Heart left ventricle (tissue), 13 donors: Measurements from ENCODE around the gene CNOT9.

Experiments used
- POLR2A ChIP-seq, 2 donors: fragments of 450-650 bp; IDR thresholded peaks; one replicate each; pipeline ENCODE4 v1.6.1; 2017; ENCODE audit warnings: antibody characterized with exemption in 2 of 2, mild to moderate bottlenecking in 2 of 2, moderate library complexity in 2 of 2
- TF ChIP-seq, protein P1 (sequence below), 12 donors: fragments of 200-600 bp; sonication (generic) in 4 of 12; IDR thresholded peaks; one replicate each; pipeline versions ENCODE4 v1.5.0 to v1.8.0; 2018 to 2022; ENCODE audit warnings: antibody characterized with exemption in 12 of 12, mild to moderate bottlenecking in 5 of 12
- donor health status: ischemic (EF 13 %, LVEDD 7.1; RV severe dilation, severe dysfunction).
- donor health status: DM: no; HTN: yes; CAD: no.
- donor health status: DM: no; HTN: no; CAD: no.
- donor health status: ischemic (EF 25% LVEDD 6.9; RV normal size, moderate dysfunction).
- donor health status: ischemic (EF 25% LVEDD 5.7; RV mildly dilated, moderate dysfunction).
- donor health status: ischemic (EF 35%, LVEDD 5.7; RV mildly dilated, moderate dysfunction).
- donor health status: nonischemic (EF 11% LVEDD 7.7; RV severe dilation, severe dysfunction).
- donor health status: DM: yes; HTN: yes; CAD: no.
- donor health status: PGD.
- donor health status: ischemic (EF 29% LVEDD 5.4; RV normal size, mild dysfunction).
- donor health status: nonischemic (EF 23%, LVEDD 6.1; RV moderate dilation, normal function).

DNA sequence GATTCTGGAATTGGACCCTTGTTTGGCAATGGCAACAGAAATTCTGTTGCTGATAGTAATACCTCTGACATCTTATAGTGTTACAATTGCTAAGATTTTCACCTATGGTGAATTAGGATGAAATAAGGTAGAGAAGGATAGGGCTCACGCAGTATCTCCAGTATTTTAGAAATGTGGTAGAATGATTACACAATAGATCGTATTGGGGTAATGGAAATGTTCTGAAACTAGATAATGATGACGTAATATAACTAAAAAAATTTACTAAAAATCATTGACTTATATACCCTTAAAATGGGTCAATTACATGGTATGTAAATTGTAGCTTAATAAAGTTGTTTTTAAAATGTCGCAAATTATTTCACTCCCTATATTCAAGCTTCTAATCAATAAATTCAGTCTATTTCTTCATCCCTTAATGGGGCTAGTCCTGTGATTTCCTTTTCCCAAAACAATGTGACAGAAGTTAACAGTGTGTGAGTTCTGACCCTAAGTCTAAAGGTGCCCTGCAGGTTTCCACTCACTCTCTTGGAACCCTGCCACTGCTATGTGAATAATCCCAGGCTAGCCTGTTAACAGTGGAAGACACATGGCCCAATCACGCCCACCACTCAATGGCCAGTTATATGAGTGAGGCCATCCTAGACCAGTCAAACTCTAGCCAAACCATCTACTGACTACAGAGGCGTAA is 31.7 kb upstream of the CNOT9 start:
- TF ChIP-seq, protein P1, sequence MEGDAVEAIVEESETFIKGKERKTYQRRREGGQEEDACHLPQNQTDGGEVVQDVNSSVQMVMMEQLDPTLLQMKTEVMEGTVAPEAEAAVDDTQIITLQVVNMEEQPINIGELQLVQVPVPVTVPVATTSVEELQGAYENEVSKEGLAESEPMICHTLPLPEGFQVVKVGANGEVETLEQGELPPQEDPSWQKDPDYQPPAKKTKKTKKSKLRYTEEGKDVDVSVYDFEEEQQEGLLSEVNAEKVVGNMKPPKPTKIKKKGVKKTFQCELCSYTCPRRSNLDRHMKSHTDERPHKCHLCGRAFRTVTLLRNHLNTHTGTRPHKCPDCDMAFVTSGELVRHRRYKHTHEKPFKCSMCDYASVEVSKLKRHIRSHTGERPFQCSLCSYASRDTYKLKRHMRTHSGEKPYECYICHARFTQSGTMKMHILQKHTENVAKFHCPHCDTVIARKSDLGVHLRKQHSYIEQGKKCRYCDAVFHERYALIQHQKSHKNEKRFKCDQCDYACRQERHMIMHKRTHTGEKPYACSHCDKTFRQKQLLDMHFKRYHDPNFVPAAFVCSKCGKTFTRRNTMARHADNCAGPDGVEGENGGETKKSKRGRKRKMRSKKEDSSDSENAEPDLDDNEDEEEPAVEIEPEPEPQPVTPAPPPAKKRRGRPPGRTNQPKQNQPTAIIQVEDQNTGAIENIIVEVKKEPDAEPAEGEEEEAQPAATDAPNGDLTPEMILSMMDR (IDR thresholded peaks at IDR 0.05) = no peak
- no peak for TF ChIP-seq POLR2A (IDR thresholded peaks at IDR 0.05)
